SHP77 (cell line): ENCODE data around the gene TTLL4.
A peak's percentile ranks its signal among the peaks of the same experiment; 100 is the strongest.

Experiments
- DNase-seq, 2 experiments: peaks; one replicate each; lab custom pipeline; 2025; lab: John Stamatoyannopoulos, UW

The TTLL4 gene, protein sequence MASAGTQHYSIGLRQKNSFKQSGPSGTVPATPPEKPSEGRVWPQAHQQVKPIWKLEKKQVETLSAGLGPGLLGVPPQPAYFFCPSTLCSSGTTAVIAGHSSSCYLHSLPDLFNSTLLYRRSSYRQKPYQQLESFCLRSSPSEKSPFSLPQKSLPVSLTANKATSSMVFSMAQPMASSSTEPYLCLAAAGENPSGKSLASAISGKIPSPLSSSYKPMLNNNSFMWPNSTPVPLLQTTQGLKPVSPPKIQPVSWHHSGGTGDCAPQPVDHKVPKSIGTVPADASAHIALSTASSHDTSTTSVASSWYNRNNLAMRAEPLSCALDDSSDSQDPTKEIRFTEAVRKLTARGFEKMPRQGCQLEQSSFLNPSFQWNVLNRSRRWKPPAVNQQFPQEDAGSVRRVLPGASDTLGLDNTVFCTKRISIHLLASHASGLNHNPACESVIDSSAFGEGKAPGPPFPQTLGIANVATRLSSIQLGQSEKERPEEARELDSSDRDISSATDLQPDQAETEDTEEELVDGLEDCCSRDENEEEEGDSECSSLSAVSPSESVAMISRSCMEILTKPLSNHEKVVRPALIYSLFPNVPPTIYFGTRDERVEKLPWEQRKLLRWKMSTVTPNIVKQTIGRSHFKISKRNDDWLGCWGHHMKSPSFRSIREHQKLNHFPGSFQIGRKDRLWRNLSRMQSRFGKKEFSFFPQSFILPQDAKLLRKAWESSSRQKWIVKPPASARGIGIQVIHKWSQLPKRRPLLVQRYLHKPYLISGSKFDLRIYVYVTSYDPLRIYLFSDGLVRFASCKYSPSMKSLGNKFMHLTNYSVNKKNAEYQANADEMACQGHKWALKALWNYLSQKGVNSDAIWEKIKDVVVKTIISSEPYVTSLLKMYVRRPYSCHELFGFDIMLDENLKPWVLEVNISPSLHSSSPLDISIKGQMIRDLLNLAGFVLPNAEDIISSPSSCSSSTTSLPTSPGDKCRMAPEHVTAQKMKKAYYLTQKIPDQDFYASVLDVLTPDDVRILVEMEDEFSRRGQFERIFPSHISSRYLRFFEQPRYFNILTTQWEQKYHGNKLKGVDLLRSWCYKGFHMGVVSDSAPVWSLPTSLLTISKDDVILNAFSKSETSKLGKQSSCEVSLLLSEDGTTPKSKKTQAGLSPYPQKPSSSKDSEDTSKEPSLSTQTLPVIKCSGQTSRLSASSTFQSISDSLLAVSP

DNA sequence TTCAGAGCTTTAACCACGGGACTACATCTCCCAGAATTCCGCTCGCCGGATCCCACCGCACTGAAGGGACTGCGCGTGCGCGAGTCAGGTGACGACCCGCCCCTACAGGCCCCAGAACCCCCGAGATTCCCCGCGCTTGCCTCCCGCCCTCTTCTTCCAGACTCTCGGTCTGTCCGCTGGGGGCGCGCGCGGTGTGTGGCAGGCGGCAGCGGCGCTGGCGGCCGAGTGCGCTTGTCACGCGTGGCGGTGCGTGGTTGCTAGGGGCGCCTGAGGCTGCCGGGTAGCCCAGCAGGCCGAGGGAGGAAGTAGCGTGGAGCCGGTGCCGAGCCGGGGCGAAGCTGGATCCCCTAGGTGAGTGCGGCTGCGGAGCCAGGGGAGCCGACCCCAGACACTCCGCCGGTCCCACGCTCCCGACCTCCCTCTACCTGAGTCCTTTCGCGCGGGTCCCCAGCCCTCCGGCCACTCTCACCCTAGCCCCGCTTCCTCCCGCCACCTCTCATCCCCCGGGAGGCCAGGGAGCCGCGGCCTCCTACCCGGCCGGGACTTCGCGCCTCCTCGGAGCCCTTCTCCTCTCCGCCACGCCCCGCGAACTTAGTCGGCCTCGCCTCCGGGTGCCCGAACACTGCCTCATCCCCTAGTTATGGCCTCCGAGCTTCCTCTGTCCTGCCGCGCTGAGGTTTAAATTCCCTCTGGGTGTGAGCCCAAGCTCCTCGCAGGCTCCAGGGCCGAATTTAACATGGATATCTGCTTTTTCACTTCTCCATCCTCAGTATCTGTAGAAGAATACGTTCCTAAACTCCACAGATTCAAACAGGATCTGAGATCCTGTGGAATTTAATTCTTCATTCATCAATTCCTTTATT is at the start of gene TTLL4:
TTLL4 (plus strand) TSS at position 149 of the 863 bp plus-strand sequence. CDS start 26,842 bp downstream, outside the sequence.
- DNase-seq, result peak; percentile 93 to 95

DNA sequence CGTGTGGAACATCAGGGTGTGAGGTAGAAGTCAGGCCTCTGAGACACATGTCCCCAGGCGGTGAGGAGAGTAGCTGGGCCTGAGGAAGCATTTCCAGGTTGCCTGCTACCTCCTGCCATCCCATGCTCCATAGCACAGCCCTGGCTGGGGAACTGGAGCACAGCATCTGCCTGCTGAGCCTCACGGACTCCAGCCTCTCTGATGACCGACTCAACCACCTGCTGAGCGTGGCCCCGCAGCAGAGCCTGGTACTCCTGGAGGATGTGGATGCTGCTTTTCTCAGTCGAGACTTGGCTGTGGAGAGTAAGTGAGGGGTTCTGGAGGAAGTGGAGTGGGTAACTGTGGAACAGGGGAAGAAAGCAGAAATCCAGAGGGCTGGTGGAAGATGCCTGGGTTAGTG is 48.3 kb upstream of the TTLL4 start:
- no peak for DNase-seq

DNA sequence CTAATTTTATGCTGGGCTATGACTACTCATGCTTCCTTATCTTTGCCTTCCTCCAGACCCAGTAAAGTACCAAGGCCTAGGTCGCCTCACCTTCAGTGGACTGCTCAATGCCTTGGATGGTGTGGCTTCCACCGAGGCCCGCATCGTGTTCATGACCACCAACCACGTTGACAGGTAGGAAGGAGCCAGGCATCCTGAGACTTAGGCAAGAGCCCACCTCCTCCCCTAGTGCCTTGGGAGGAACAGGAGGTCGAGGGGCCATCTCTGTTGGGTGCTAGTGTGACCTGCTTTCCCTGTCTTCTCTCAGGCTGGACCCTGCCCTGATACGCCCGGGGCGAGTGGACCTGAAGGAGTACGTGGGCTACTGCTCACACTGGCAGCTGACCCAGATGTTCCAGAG is 47.8 kb upstream of the TTLL4 start:
- no peak for DNase-seq

DNA sequence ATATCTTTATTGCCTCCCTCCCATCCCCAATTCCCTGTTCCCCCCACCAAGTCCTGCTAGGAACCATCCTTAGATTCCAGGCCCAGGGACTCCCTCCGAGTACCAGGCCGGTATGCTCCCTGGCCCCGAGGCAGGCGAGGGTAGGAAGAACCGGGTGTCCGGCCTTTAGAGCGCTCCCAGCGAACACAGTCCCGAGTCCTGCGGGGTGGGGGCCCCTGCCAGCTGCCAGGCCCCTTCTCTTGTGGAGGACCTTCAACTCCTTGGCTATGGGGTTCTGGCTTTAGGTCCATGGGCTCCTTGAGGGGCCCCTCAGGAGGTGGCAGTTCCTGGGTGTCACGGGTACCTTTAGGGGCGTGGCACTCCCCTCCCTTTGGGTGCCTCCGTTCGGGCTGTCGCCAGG is 46.7 kb upstream of the TTLL4 start:
- DNase-seq, result no peak

DNA sequence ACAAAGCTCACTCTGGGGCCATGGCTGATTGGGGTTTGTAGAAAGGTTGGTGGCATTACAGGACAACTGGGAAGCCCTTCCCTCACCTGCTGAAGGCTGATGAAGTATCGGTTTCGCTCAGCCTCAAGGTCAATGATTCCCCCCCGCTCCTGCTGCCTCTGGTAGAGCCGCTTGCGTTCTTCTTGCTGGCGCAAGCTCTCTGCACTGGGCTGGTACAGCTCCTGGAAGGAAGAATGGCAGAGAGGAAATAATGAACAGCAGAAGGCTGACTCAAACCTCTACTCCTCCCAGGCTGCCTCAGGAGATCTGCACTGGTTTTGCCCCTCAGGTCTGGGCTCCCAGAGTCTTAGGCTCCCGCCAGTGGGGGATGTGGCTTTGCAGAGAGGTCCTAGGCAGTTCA is 46.0 kb upstream of the TTLL4 start:
- DNase-seq, result no peak

DNA sequence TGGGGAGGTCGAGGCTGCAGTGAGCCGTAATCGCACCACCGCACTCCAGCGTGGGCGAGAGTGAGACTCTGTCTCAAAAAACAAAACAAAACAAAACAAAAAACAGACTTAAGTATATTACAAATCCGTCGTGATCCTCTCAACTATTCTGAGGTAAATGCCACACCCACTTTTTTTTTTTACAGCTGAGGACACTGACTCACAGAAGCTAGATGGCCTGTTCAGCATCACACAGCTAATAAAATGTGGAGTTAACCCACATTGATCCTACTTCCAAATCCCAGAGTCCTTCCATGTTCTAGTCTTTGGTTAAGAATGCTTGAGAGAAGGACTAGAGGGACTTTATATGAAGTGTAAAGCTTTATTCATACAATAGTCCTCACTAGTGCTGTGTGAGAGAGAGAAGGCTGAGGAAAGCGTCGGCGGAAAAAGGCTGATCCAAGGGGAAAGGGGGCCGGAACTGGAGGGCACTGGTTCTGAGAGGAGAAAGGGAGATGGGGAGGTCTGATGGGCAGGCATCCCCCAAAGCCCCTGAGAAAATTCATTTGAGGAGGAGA is 39.5 kb upstream of the TTLL4 start:
- DNase-seq, result no peak

DNA sequence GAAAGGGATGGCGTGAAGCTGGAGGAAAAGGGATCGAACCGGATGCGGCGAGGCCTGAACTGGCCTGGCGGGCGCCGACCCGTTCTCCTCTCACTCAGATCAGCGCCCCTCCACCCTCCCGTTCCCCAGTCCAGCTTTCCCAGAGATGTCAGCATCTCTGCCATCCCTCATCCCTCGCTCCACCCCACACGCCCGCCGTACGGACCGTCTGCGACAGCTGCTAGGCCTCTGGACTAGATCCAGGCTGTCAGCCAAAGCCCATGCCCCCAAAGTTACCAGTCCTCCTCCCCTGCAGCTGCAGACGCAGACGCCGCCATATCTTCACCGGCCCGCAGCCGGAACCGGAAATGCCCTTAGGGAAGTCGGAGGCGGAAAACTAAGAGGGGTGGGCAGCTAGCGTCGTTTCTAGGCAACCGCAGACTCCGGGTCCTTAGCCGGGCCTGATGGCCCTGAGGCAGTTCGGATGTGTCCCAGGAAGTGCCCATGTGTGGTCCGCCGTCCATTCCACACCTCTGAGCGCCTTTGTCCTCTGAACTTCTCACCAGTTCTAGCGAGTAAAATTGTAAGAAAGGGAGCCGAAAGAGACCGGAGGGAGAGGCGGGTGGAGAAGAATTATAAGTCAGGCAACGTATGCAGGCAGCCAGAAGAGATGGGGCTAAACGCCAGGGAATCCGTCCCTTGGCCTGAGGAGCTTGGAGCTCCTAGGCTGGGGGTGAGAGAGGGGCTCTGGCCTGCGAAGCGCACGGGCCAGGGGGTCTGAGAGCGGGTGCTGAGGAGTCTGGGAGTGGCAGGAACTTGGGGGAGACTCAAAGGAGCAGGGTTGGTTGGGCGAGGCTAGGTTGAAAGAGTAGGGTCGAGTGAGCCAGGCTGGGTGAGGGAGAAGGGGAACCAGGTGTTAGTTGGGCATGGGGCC is 38.7 kb upstream of the TTLL4 start, which contains the start of the genes RNF25 and STK36:
RNF25 (minus strand) TSS at position 349 of the 913 bp plus-strand sequence; CDS start at position 317, 32 bp downstream.
STK36 (plus strand) TSS at position 433 of the 913 bp plus-strand sequence. CDS start 744 bp downstream, outside the sequence.
- DNase-seq, result peak; percentile 88 to 94

DNA sequence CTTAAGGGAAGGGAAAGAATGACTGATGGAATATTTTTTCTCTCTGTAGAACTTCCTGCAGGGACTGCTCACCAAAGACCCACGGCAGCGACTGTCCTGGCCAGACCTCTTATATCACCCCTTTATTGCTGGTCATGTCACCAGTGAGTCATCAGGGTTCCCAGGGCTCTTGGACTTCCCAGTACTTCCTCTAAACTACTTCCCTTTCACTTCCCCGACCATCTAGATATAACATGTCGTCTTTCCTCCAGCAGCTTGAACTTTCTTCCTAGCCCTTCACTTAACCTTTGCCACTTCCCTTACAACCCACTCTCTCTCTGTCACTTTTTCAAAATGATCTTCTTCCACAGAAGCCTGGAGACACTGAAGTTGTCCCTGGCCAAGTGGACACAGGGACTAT is 31.5 kb upstream of the TTLL4 start:
- DNase-seq, result no peak

DNA sequence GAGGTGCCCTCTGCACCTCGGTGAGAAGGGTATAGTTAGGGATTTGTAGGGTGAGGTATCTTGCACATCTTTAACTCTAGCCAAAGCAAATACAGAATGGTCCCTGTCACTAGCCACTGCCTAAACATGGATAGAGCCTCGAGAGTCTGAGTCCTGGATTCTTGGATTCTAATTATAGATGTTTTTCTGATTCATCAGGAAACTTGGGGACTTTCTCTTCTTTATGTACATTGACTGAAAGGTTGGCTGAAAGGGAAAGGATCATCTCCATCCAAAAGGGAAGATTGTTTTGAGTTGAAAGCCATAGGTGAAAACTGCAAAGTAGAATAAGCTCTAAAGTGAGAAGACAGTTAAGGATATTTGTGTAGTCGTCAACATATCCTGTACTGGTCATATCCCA is 30.6 kb upstream of the TTLL4 start:
- DNase-seq, result no peak

DNA sequence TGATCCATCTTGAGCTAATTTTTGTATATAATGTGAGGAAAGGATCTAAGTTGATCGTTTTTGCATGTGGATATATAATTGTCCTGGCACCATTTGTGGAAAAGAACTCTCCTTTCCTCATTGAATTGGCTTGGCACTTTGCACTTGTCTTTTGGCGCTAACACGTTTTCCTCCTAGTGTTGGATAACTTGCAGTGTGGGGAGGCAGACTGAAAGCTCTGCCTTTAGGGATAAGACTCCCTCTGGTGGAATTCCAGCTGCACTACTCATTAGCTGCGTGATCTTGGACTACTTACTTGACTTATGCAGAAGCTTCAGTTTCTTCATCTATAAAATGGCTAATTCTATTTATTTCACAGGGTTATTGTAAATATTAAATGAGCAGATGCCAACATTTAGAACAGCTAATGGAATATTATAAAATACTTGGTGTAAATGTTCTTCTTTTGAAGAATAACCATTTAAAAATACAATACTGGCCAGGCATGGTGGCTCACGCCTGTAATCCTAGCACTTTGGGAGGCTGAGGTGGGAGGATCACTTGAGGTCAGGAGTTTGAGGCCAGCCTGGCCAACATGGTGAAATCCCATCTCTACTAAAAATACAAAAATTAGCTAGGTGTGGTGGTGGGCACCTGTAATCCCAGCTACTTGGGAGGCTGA is 23.1 kb upstream of the TTLL4 start:
- DNase-seq, result peak; percentile 51 to 56

DNA sequence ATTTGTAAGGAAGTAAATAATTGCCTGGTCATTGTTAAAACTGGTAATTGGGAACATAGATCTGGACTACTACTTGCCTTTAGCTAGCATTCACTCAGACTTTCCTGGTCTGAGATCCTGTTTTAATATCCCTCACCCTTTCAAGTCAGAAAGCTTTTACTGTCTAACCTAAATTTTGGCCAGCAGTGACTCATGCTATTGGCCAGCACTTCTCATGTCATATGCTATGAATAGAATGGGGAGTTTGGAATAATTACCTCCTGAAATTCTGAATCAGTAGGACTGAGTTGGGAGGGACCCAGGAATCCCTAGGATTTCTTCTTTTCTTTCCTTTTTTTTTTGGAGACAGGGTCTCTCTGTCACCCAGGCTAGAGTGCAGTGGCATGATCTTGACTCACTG is 19.4 kb upstream of the TTLL4 start:
- DNase-seq, result no peak

DNA sequence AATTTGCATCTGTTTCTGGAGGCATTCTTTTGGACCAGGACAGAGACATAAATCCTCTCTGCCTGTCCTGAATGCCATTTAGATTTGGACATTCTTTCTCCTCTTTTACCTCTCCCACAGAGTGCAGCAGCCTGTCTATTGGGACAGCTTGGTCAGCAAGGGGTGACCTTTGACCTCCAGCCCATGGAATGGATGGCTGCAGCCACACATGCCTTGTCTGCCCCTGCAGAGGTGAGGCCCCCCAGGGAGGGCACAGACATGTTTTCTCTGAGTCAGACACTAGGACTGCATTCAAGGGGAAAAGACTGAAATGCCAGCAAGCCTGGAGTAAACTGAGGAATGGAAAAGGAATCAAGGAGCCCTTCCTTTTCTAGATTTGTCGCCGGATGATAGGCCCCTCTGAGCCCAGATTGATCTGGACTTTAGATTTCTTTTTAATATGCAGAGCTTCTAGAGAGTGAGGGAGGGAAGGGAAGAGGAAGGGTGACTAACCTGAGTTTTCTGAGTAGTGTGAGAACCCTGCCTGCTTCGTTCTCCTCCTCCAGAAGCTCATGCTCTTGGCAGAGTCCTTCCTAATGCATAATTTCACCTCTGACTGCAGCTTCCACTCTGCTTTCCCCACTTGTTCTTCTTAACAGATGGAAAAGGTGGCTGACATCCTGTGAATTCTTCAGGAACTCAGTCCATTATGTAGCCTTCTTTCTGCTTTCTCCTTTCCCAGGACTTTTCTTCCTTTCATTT is 16.1 kb upstream of the TTLL4 start:
- no peak for DNase-seq

DNA sequence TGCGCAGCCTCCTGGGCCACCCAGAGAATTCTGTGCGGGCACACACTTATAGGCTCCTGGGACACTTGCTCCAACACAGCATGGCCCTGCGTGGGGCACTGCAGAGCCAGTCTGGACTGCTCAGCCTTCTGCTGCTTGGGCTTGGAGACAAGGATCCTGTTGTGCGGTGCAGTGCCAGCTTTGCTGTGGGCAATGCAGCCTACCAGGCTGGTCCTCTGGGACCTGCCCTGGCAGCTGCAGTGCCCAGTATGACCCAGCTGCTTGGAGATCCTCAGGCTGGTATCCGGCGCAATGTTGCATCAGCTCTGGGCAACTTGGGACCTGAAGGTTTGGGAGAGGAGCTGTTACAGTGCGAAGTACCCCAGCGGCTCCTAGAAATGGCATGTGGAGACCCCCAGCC is 11.8 kb upstream of the TTLL4 start:
- no peak for DNase-seq

DNA sequence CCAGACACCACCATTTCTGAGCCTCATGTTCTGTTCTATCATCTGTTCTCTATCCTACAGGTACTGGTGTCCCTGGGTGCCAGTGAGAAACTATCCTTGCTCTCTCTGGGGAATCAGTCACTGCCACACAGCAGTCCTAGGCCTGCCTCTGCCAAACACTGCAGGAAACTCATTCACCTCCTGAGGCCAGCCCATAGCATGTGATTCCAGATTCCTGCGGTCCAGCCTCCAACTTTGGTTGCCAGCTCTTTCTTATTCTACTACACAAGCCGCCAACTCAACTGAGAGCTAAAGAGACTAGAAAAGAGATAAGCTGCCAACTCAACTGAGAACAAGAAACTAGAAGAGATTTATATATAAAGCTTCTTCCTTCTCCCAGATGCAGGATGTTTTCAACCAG is 8.8 kb upstream of the TTLL4 start:
- no peak for DNase-seq

DNA sequence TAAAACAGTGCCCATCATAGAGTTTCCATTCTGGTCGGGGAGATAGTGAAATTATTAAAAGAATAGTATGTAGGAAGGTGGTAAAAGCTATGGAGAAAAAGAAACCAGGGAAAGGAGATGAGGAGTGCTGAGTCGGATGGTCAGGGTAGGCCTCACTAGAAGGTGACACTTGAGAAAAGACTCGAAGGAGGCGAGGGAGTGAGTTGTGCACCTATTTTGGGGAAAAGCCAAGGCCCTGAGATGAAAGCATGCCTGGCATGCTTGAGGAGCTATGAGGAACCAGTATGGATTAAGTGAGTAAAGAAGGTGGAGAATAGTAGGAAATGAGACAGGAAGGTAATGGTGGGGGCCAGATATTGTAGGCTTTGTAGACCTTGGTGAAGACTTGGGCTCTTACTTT is 7.3 kb upstream of the TTLL4 start:
- no peak for DNase-seq

DNA sequence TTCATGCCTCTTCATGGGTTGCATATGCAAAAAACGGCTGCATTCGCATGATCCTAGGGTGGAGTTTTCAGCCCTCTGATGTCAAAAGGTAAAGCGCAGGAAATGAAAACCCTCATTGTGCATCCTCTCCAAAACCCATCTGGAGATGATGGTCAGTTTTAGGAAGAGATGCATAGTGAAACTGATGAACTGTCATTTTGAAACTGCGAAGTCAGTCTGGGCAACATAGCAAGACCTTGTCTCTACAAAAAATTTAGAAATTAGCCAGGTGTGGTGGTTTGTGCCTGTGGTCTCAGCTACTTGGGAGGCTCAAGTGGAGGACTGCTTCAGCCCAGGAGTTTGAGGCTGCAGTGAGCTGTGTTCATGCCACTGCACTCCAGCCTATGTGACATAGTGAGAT is 2.5 kb upstream of the TTLL4 start:
- DNase-seq, result no peak

DNA sequence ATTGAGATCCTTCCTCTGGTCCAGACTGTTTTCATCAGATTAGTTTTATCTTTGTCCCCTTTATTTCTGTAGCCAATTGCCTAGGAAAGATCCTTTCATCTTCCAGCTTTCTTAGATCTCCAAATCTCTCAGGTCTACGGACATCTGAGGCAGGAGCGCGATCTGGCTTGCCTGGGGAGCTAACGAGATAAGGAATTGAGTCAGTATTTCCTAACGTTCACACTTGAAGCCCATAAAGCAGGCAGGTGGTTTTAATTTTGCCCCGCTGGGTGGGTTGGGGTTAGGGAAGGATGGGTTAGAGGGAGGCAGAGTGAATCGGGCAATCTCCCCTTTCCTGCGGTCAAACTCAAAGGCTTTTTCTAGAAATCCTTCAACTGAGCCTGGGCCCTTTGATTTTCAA is 727 bp upstream of the TTLL4 start:
- no peak for DNase-seq

DNA sequence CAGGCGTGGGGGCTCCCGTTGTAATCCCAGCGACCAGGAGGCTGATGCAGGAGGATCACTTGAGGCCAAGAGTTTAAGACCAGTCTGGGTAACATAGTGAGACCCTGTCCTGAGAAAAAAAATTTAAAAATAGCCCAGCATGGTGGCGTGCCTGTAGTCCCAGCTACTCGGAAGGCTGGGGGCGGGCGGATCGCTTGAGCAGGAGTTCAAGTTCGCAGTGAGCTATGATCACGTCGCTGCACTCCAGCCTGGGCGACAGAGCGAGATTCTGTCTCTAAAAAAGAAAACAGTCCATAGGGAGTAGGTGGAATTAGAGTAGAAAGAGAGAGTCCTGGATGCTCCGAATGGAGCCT is 325 bp upstream of the TTLL4 start:
- no peak for DNase-seq

DNA sequence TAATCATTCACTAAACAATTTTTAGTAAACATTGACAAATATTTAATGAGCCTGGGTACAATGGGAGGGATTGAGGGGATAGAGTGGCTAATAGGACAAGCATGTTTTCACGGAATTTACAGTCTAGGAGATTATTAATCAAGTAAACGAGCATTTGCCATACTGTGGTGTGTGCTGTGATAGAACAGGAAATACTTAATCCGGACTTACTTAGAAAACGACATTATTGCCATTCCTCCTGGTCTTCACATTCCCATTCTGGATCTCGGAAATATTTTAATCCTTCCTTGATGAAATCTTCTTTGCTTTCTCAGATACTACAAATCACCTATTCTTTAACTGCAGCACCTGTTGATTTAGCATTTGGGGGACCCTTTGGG is 905 bp downstream of the TTLL4 start:
- no peak for DNase-seq
